HepG2 (cell line): ENCODE results near the gene B3GAT3. TPM values are rescaled to one million over a fixed set of nuclear protein-coding genes. Genes with fewer than 3 reads are reported as not detected.

Experiments
- AHR ChIP-seq: IDR thresholded peaks from 2 replicates; pipeline ENCODE4 v1.6.1; 2018; ENCODE audit warnings: missing genetic modification reagents, missing compliant biosample characterization
- CBX2 ChIP-seq, 2 experiments: fragments of 200-600 bp in 1 of 2; sonication (generic); formaldehyde crosslinking in 1 of 2; IDR thresholded peaks; 2 replicates each; pipeline versions ENCODE4 v1.7.0 to v1.8.1; 2018 to 2022; ENCODE audit warnings: low read depth in 2 of 2, low read length in 1 of 2, mild to moderate bottlenecking in 1 of 2, missing genetic modification reagents in 1 of 2
- HNF1A ChIP-seq, 2 experiments: sonication (generic) in 1 of 2; formaldehyde crosslinking in 1 of 2; IDR thresholded peaks; 2 replicates each; pipeline versions ENCODE4 v1.4.0 to v1.6.1; 2016 to 2020; ENCODE audit warnings: borderline replicate concordance in 1 of 2, low read depth in 1 of 2, mild to moderate bottlenecking in 1 of 2, missing genetic modification reagents in 1 of 2
- HNRNPK ChIP-seq: fragments of 200-400 bp; formaldehyde crosslinking; IDR thresholded peaks from 2 replicates; pipeline ENCODE4 v1.6.1; 2018; ENCODE audit warnings: low read length, low read depth, moderate library complexity, mild to moderate bottlenecking; ENCODE audit not compliant: poor library complexity, severe bottlenecking
- MYC ChIP-seq: sonication (generic); formaldehyde crosslinking; IDR thresholded peaks from 2 replicates; pipeline ENCODE4 v1.9.0; 2021; ENCODE audit warnings: missing genetic modification reagents, borderline replicate concordance
- NR2F1 ChIP-seq, 2 experiments: fragments of 450-650 bp in 1 of 2; formaldehyde crosslinking in 1 of 2; IDR thresholded peaks; 2 replicates each; pipeline versions ENCODE4 v1.5.0 to v1.6.1; 2016 to 2020; ENCODE audit warnings: mild to moderate bottlenecking in 1 of 2, missing compliant biosample characterization in 1 of 2, missing genetic modification reagents in 1 of 2, moderate library complexity in 1 of 2
- POGZ ChIP-seq: sonication (generic); formaldehyde crosslinking; IDR thresholded peaks from 2 replicates; pipeline ENCODE4 v1.4.0; 2020; ENCODE audit warnings: mild to moderate bottlenecking, missing genetic modification reagents
- SP2 ChIP-seq: sonication (generic); formaldehyde crosslinking; IDR thresholded peaks from 2 replicates; pipeline ENCODE4 v1.5.1; 2020; ENCODE audit warnings: mild to moderate bottlenecking, missing genetic modification reagents
- ZNF382 ChIP-seq: sonication (generic); formaldehyde crosslinking; IDR thresholded peaks from 2 replicates; pipeline ENCODE4 v1.5.0; 2020; ENCODE audit warnings: missing genetic modification reagents, mild to moderate bottlenecking, borderline replicate concordance
- ZNF562 ChIP-seq: sonication (generic); formaldehyde crosslinking; IDR thresholded peaks from 2 replicates; pipeline ENCODE4 v1.8.0; 2022; ENCODE audit warnings: missing genetic modification reagents, borderline replicate concordance
- ZNF589 ChIP-seq: sonication (generic); formaldehyde crosslinking; conservative IDR thresholded peaks from 2 replicates; pipeline ENCODE4 v1.8.0; 2022; ENCODE audit warnings: mild to moderate bottlenecking, moderate library complexity, missing genetic modification reagents
- ZNF652 ChIP-seq: IDR thresholded peaks from 2 replicates; pipeline ENCODE4 v1.6.1; 2016; ENCODE audit warnings: low read depth, borderline replicate concordance
- ZNF672 ChIP-seq: sonication (generic); formaldehyde crosslinking; IDR thresholded peaks from 2 replicates; pipeline ENCODE4 v1.8.1; 2022; ENCODE audit warnings: missing genetic modification reagents
- polyA plus RNA-seq, 8 experiments: library from polyadenylated mRNA; depleted of rRNA in 3 of 8; stranded (reverse) in 7 of 8; unstranded in 1 of 8; fragments of >200 nt; fragmentation: Illumina TruSeq in 4 of 8; extraction: Trizol in 4 of 8; gene quantifications; 2 replicates each; pipeline versions ENCODE4 v1.2.1 to v1.2.3, GENCODE V29; 2011 to 2016; ENCODE audit warnings: low read depth in 4 of 8, missing spikeins in 1 of 8, mixed read lengths in 1 of 8; ENCODE audit not compliant: insufficient read depth in 1 of 8
- total RNA-seq, 5 experiments: library from RNA; depleted of rRNA; stranded (reverse); fragments of >200 nt; fragmentation: Illumina TruSeq; extraction: Trizol; gene quantifications; 2 replicates each; pipeline ENCODE4 v1.2.3, GENCODE V29; 2016; ENCODE audit warnings: low read depth in 1 of 5
- TF ChIP-seq, protein P1 (sequence below): sonication (generic); formaldehyde crosslinking; conservative IDR thresholded peaks from 2 replicates; pipeline ENCODE4 v1.8.0; 2022; ENCODE audit warnings: missing genetic modification reagents
- TF ChIP-seq, protein P2 (sequence below): sonication (generic); formaldehyde crosslinking; IDR thresholded peaks from 2 replicates; pipeline ENCODE4 v1.4.0; 2020; ENCODE audit warnings: missing genetic modification reagents
- TF ChIP-seq, protein P3 (sequence below): IDR thresholded peaks from 2 replicates; pipeline ENCODE4 v1.6.1; 2016; ENCODE audit warnings: low read depth, control low read depth
- TF ChIP-seq, protein P4 (sequence below): IDR thresholded peaks from 2 replicates; pipeline ENCODE4 v1.6.1; 2012; ENCODE audit warnings: low read depth, low read length, improper control_type of control experiment

Gene B3GAT3
- total and polyA plus RNA-seq, 2 of the 13 experiments (the other 11 are each of a cell fraction or from before 2014, with no cell fraction given): 21.3 to 26.1 TPM

GRCh38 chr11:62591448-62592145 is 30.2 kb downstream of the B3GAT3 start, which contains the start of gene TUT1 (continued):
- TF ChIP-seq, protein P1, sequence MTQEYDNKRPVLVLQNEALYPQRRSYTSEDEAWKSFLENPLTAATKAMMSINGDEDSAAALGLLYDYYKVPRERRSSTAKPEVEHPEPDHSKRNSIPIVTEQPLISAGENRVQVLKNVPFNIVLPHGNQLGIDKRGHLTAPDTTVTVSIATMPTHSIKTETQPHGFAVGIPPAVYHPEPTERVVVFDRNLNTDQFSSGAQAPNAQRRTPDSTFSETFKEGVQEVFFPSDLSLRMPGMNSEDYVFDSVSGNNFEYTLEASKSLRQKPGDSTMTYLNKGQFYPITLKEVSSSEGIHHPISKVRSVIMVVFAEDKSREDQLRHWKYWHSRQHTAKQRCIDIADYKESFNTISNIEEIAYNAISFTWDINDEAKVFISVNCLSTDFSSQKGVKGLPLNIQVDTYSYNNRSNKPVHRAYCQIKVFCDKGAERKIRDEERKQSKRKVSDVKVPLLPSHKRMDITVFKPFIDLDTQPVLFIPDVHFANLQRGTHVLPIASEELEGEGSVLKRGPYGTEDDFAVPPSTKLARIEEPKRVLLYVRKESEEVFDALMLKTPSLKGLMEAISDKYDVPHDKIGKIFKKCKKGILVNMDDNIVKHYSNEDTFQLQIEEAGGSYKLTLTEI: no peak
- TF ChIP-seq MYC (peak; percentile 86), CBX2 (IDR thresholded peaks at IDR 0.05; ENCODE audit: low read depth, low read length) (no peak), CBX2 (CRISPR knock-in tag; IDR thresholded peaks at IDR 0.05; ENCODE audit: low read depth) (no peak), NR2F1 (CRISPR knock-in tag; IDR thresholded peaks at IDR 0.05) (no peak), HNRNPK (no peak), HNF1A (IDR thresholded peaks at IDR 0.05; ENCODE audit: low read depth) (no peak), HNF1A (CRISPR knock-in tag; IDR thresholded peaks at IDR 0.05; ENCODE audit: borderline replicate concordance) (peak; percentile 86; the same call in 1 of the 2 replicates), ZNF652 (peak; percentile 78; the same call in 1 of the 2 replicates), ZNF382 (CRISPR knock-in tag) (no peak), ZNF672 (0 out of 2 replicates have a peak, but pooled peaks have one; percentile 59), AHR (CRISPR knock-in tag) (peak; percentile 95; the same call in 1 of the 2 replicates), SP2 (peak; percentile 65), POGZ (CRISPR knock-in tag) (peak; percentile 94), ZNF562 (CRISPR knock-in tag) (no peak), ZNF589 (0 out of 2 replicates have a peak, but pooled peaks have one; percentile 26)
- TF ChIP-seq, protein P2, sequence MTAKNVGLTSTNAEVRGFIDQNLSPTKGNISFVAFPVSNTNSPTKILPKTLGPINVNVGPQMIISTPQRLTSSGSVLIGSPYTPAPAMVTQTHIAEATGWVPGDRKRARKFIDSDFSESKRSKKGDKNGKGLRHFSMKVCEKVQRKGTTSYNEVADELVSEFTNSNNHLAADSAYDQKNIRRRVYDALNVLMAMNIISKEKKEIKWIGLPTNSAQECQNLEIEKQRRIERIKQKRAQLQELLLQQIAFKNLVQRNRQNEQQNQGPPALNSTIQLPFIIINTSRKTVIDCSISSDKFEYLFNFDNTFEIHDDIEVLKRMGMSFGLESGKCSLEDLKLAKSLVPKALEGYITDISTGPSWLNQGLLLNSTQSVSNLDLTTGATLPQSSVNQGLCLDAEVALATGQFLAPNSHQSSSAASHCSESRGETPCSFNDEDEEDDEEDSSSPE (CRISPR knock-in tag): peak; percentile 92
- TF ChIP-seq, protein P3, sequence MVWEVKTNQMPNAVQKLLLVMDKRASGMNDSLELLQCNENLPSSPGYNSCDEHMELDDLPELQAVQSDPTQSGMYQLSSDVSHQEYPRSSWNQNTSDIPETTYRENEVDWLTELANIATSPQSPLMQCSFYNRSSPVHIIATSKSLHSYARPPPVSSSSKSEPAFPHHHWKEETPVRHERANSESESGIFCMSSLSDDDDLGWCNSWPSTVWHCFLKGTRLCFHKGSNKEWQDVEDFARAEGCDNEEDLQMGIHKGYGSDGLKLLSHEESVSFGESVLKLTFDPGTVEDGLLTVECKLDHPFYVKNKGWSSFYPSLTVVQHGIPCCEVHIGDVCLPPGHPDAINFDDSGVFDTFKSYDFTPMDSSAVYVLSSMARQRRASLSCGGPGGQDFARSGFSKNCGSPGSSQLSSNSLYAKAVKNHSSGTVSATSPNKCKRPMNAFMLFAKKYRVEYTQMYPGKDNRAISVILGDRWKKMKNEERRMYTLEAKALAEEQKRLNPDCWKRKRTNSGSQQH (CRISPR knock-in tag): peak; percentile 87; the same call in 1 of the 2 replicates
- TF ChIP-seq, protein P4, sequence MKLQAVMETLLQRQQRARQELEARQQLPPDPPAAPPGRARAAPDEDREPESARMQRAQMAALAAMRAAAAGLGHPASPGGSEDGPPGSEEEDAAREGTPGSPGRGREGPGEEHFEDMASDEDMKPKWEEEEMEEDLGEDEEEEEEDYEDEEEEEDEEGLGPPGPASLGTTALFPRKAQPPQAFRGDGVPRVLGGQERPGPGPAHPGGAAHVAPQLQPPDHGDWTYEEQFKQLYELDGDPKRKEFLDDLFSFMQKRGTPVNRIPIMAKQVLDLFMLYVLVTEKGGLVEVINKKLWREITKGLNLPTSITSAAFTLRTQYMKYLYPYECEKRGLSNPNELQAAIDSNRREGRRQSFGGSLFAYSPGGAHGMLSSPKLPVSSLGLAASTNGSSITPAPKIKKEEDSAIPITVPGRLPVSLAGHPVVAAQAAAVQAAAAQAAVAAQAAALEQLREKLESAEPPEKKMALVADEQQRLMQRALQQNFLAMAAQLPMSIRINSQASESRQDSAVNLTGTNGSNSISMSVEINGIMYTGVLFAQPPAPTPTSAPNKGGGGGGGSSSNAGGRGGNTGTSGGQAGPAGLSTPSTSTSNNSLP: peak; percentile 83
